GM23248 (cell line): ENCODE results near the gene MACF1. TPM values are rescaled to one million over a fixed set of nuclear protein-coding genes. Genes with fewer than 3 reads are reported as not detected.
A peak's percentile ranks its signal among the peaks of the same experiment; 100 is the strongest.

Experiments used
- DNase-seq: peaks from one replicate; pipeline ENCODE4 v3.0.0-alpha.2; 2015
- H2AFZ ChIP-seq: fragments of 200-600 bp; sonication (generic); 2 replicates; pipeline ENCODE4 v1.6.1; 2016; ENCODE audit warnings: antibody characterized with exemption
- H3F3A ChIP-seq: fragments of 200-600 bp; sonication (generic); 2 replicates; pipeline ENCODE4 v1.6.1; 2016; ENCODE audit warnings: mild to moderate bottlenecking, antibody characterized with exemption, mixed run types; ENCODE audit not compliant: insufficient read depth
- H3K27ac ChIP-seq: fragments of 200-600 bp; sonication (generic); 2 replicates; pipeline ENCODE4 v1.5.1; 2016; ENCODE audit warnings: mild to moderate bottlenecking
- H3K27me3 ChIP-seq: fragments of 200-600 bp; sonication (generic); replicated peaks from 2 replicates; pipeline ENCODE4 v1.6.1; 2016; ENCODE audit warnings: mild to moderate bottlenecking; ENCODE audit not compliant: insufficient read depth
- H3K36me3 ChIP-seq: fragments of 200-600 bp; sonication (generic); 2 replicates; pipeline ENCODE4 v1.6.1; 2016; ENCODE audit warnings: low read depth, mild to moderate bottlenecking
- H3K4me1 ChIP-seq: fragments of 200-600 bp; sonication (generic); 2 replicates; pipeline ENCODE4 v1.6.1; 2016; ENCODE audit warnings: mild to moderate bottlenecking; ENCODE audit not compliant: insufficient read depth
- H3K4me2 ChIP-seq: fragments of 200-600 bp; sonication (generic); one replicate; pipeline ENCODE4 v1.6.1; 2016; ENCODE audit warnings: mild to moderate bottlenecking; ENCODE audit not compliant: unreplicated experiment
- H3K4me3 ChIP-seq: fragments of 200-600 bp; sonication (generic); 2 replicates; pipeline ENCODE4 v1.5.1; 2016; ENCODE audit warnings: mild to moderate bottlenecking
- H3K79me2 ChIP-seq: fragments of 200-600 bp; sonication (generic); 2 replicates; pipeline ENCODE4 v1.6.1; 2016; ENCODE audit warnings: mild to moderate bottlenecking; ENCODE audit not compliant: insufficient read depth
- H3K9ac ChIP-seq: fragments of 200-600 bp; sonication (generic); 2 replicates; pipeline ENCODE4 v1.6.1; 2016; ENCODE audit warnings: mild to moderate bottlenecking
- H3K9me2 ChIP-seq: fragments of 200-600 bp; sonication (generic); 2 replicates; pipeline ENCODE4 v1.6.1; 2016; ENCODE audit warnings: mixed run types, mild to moderate bottlenecking, moderate library complexity; ENCODE audit not compliant: insufficient read depth
- H3K9me3 ChIP-seq: fragments of 200-600 bp; sonication (generic); one replicate; pipeline ENCODE4 v1.6.1; 2017; ENCODE audit warnings: low read depth
- H4K20me1 ChIP-seq: fragments of 200-600 bp; sonication (generic); 2 replicates; pipeline ENCODE4 v1.6.0; 2016; ENCODE audit not compliant: insufficient read depth
- EZH2 ChIP-seq: fragments of 200-600 bp; sonication (generic); IDR thresholded peaks from 2 replicates; pipeline ENCODE4 v1.6.1; 2018; ENCODE audit warnings: antibody characterized with exemption, mild to moderate bottlenecking; ENCODE audit not compliant: insufficient read depth, poor library complexity, severe bottlenecking
- EZH2phosphoT487 ChIP-seq: fragments of 200-600 bp; sonication (generic); IDR thresholded peaks from 2 replicates; pipeline ENCODE4 v1.6.1; 2018; ENCODE audit warnings: antibody characterized with exemption, moderate library complexity, mild to moderate bottlenecking, low read depth; ENCODE audit not compliant: insufficient read depth
- WGBS, 2 experiments: methylation state at CpG; one replicate each; pipeline ENCODE4 v1.1.6; 2015 to 2017; ENCODE audit warnings: low lambda C conversion rate in 2 of 2, low coverage in 1 of 2; ENCODE audit errors: missing lambda C conversion rate in 2 of 2; 5-methylcytosine and 5-hydroxymethylcytosine counted together
- in situ Hi-C: fragments of 300-500 bp; cut with MboI; formaldehyde crosslinking; loops from 2 replicates; pipeline ENCODE4 v1.15.0; 2020
- polyA plus RNA-seq: library from polyadenylated mRNA; unstranded; fragments of >200 nt; fragmentation: Nextera tagmentation; extraction: Ambion mirVana; gene quantifications from 2 replicates; pipeline ENCODE4 v1.2.1, GENCODE V29; 2016
- total RNA-seq: library from RNA; depleted of rRNA; stranded (reverse); fragments of >200 nt; shearing (Covaris generic); gene quantifications from 2 replicates; pipeline ENCODE4 v1.2.3, GENCODE V29; 2014

MACF1 gene
- total and polyA plus RNA-seq, 2 experiments from 2014 or later = 55.1 to 177 TPM

DNA sequence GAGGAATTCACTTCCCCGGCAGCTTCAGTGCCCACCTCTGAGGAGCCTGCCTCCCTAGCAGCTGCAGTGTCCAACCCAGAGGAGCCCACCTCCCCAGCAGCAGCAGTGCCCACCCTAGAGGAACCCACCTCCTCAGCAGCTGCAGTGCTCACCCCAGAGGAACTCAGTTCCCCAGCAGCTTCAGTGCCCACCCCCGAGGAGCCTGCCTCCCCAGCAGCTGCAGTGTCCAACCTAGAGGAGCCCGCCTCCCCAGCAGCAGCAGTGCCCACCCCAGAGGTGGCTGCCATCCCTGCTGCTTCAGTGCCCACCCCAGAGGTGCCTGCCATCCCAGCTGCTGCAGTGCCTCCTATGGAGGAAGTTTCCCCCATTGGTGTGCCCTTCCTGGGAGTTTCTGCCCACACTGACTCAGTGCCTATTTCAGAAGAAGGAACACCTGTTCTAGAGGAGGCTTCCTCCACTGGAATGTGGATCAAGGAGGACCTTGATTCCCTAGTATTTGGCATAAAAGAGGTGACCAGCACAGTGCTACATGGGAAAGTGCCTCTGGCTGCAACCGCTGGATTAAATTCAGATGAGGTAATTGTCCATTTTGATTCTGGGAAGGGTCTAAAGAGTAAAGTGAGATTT, 209.5 kb downstream of the MACF1 start:
- no peak overlapping the region for H3K27ac ChIP-seq

DNA sequence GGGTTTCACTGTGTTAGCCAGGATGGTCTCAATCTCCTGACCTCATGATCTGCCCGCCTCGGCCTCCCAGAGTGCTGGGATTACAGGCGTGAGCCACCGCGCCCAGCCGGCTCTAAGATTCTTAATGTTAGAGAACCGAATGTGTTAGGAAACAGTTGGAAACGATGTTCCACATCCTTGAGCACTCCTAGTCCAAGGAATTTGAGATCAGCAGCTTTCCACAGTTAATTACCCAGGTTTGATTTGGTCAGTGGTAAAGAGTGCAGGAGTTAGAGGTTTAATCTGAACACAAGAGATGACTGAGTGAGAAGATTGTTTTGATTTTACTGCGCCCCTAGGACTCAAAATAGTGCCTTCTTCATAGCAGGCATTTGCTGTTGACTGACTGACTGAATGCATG, 211.1 kb downstream of the MACF1 start:
- Histone ChIP-seq H2AFZ (no peak overlapping the region), H3K4me2 (peak overlapping the region; percentile 47), H3K4me1 (peaks cover 57% of the 10 kb centered on the region), H3K27me3 (no peaks in the 10 kb centered on the region), H3K4me3 (peak overlapping the region; percentile 33; the same call in 1 of the 2 replicates), H3K9me3 (no peaks in the 10 kb centered on the region), H3K27ac (no peak overlapping the region), H4K20me1 (peaks cover 29% of the 10 kb centered on the region), H3K79me2 (peaks cover 96% of the 10 kb centered on the region), H3F3A (peaks cover 20% of the 10 kb centered on the region), H3K9ac (no peak overlapping the region), H3K36me3 (peaks cover 27% of the 10 kb centered on the region; the same call in 1 of the 2 replicates), H3K9me2 (no peaks in the 10 kb centered on the region)
- in situ Hi-C loops = no loop called here
- DNase-seq = no peak
- no peak for TF ChIP-seq EZH2phosphoT487
- TF ChIP-seq EZH2 = no peak
- 95% methylated on average over 9 of the region's 9 CpGs for WGBS, 2 experiments

More for the DNA sequence above, 209.5 kb downstream of the MACF1 start:
- H3K79me2 ChIP-seq = peaks cover 94% of the 10 kb centered on the region
- peaks cover 32% of the 10 kb centered on the region for H3F3A ChIP-seq
- H3K4me1 ChIP-seq = peaks cover 60% of the 10 kb centered on the region
- H3K9ac ChIP-seq = peak overlapping the region; percentile 5
- H3K9me2 ChIP-seq = no peaks in the 10 kb centered on the region
- peak overlapping the region; percentile 58 for H3K4me3 ChIP-seq
- H2AFZ ChIP-seq = no peak overlapping the region
- peaks cover 20% of the 10 kb centered on the region; the same call in 1 of the 2 replicates for H3K36me3 ChIP-seq
- no peak for DNase-seq
- peak overlapping the region; percentile 81 for H3K4me2 ChIP-seq
- H3K9me3 ChIP-seq = no peaks in the 10 kb centered on the region
- in situ Hi-C loops = no loop called here
- peaks cover 29% of the 10 kb centered on the region for H4K20me1 ChIP-seq
- H3K27me3 ChIP-seq = no peaks in the 10 kb centered on the region
- TF ChIP-seq EZH2phosphoT487 (no peak), EZH2 (no peak)
- WGBS, 2 experiments = 65% methylated on average over 4 of the region's 4 CpGs

DNA sequence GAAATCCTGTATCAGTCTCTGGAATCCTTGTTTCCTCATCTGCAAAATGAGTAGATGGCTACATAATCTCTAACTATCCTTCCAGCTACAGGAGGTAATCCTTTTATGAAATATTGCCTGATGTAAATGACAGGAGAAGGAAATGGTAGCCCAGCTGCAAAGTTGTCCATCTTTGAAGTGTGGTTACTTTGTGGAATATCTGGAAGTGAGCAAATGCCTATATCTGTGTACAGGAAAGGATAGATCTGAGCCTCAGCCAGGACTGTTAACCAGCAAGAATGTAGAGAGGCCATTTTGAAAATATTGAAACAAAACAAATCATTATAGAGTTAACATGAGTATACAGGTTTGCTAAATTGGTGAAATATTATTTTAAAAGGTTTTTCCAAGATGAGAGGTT, 212.1 kb downstream of the MACF1 start:
- H3K27me3 ChIP-seq = no peaks in the 10 kb centered on the region
- H3F3A ChIP-seq = peaks cover 11% of the 10 kb centered on the region
- DNase-seq = no peak
- peak overlapping the region; percentile 47 for H3K4me2 ChIP-seq
- no peak overlapping the region for H2AFZ ChIP-seq
- peak overlapping the region; percentile 33; the same call in 1 of the 2 replicates for H3K4me3 ChIP-seq
- TF ChIP-seq EZH2phosphoT487 = no peak
- no peak for TF ChIP-seq EZH2
- no peak overlapping the region for H3K27ac ChIP-seq
- H3K9ac ChIP-seq = no peak overlapping the region
- no peaks in the 10 kb centered on the region for H3K9me3 ChIP-seq
- H3K79me2 ChIP-seq = peaks cover 96% of the 10 kb centered on the region
- H3K9me2 ChIP-seq = no peaks in the 10 kb centered on the region
- H3K36me3 ChIP-seq = peaks cover 35% of the 10 kb centered on the region; the same call in 1 of the 2 replicates
- H3K4me1 ChIP-seq = peaks cover 55% of the 10 kb centered on the region
- in situ Hi-C loops = no loop called here
- peaks cover 24% of the 10 kb centered on the region for H4K20me1 ChIP-seq

DNA sequence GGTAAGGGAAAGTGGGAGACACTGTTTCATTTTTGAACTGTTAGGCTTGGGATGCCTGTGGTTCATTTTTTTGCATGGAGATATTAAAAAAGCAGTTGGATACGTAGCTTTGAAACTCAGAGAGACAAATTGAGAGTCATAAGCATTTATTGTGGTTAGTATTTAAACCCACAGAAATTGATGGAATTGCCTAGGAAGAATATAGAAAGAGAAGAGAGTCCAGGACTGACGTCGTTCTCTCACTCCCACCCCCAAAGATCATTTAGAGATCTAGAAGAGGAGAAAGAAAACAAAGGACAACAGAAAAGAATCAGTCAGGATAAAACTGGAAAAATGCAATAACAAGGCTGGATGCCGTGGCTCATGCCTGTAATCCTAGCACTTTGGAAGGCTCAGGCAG, 213.7 kb downstream of the MACF1 start:
- WGBS, 2 experiments = 85 to 90% methylated on average over 4 of the region's 4 CpGs
- Histone ChIP-seq H3K9me2 (no peaks in the 10 kb centered on the region), H3K4me3 (0 out of 2 replicates have a peak overlapping the region, but pooled peaks have one; percentile 33), H3K9ac (0 out of 2 replicates have a peak overlapping the region, but pooled peaks have one; percentile 7), H4K20me1 (peaks cover 18% of the 10 kb centered on the region), H3K9me3 (no peaks in the 10 kb centered on the region), H3F3A (peaks cover 12% of the 10 kb centered on the region), H3K4me1 (peaks cover 45% of the 10 kb centered on the region), H3K27ac (0 out of 2 replicates have a peak overlapping the region, but pooled peaks have one; percentile 8), H3K4me2 (peak overlapping the region; percentile 33), H3K27me3 (no peaks in the 10 kb centered on the region), H2AFZ (no peak overlapping the region), H3K79me2 (peaks cover 95% of the 10 kb centered on the region), H3K36me3 (peaks cover 51% of the 10 kb centered on the region)
- in situ Hi-C loops = no loop called here
- DNase-seq = no peak
- TF ChIP-seq EZH2phosphoT487 (no peak), EZH2 (no peak)

DNA sequence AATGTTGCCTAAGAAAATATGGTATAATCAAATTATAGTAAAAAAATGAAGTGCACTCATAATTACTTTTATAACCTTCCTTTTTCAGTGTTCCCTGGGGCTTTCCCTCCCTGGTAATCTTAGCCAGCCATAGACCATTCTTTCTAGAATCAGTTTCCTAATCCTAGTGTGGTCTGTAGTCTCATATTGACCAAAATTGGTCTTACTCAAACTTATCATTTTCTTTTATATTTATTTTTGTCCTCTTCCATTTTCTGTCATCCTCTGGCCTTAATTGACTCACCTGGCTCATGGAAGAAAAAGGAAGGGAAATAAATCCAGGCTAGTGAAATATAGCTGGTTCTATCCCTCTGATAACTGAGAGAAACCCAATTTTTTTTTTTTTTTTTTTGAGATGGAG, 216.0 kb downstream of the MACF1 start:
- H2AFZ ChIP-seq = no peak overlapping the region
- no peak overlapping the region for H3K4me2 ChIP-seq
- no peaks in the 10 kb centered on the region for H3K27me3 ChIP-seq
- H4K20me1 ChIP-seq = peaks cover 10% of the 10 kb centered on the region
- peaks cover 71% of the 10 kb centered on the region for H3K36me3 ChIP-seq
- H3F3A ChIP-seq = peaks cover 12% of the 10 kb centered on the region
- in situ Hi-C loops = no loop called here
- H3K4me1 ChIP-seq = peaks cover 28% of the 10 kb centered on the region
- peaks cover 97% of the 10 kb centered on the region for H3K79me2 ChIP-seq
- H3K9ac ChIP-seq = no peak overlapping the region
- no peak overlapping the region for H3K4me3 ChIP-seq
- H3K9me2 ChIP-seq = no peaks in the 10 kb centered on the region
- no peak overlapping the region for H3K27ac ChIP-seq
- no peak for DNase-seq
- TF ChIP-seq EZH2phosphoT487 (no peak), EZH2 (no peak)
- H3K9me3 ChIP-seq = no peaks in the 10 kb centered on the region
